ENCODE data around the gene HAND1. TPM values are rescaled to one million over a fixed set of nuclear protein-coding genes. Genes with fewer than 3 reads are reported as not detected.

The HAND1 gene
- total RNA-seq, 4 donors from 2014 or later = not detected

GRCh38 chr5:154480847-154481246 lies 2.8 kb upstream of the HAND1 start:
- Histone ChIP-seq H3K27ac (no peak overlapping the region), H3K4me1 (peaks cover 0 to 59% (median 37%) of the 10 kb centered on the region in 3 donors)
- TF ChIP-seq POLR2AphosphoS5 (IDR thresholded peaks at IDR 0.05) (no peak), CTCF (IDR thresholded peaks at IDR 0.05) (no peak), POLR2A (IDR thresholded peaks at IDR 0.05) (no peak), EP300 (IDR thresholded peaks at IDR 0.05) (no peak)

GRCh38 chr5:154479944-154480750 lies 2.1 kb upstream of the HAND1 start:
- H3K27me3 ChIP-seq = peaks cover 100% of the 10 kb centered on the region
- no peaks in the 10 kb centered on the region for H3K36me3 ChIP-seq
- ATAC-seq = no peak
- no peak overlapping the region for H3K4me3 ChIP-seq
- H3K4me1 ChIP-seq = peaks cover 0 to 66% (median 43%) of the 10 kb centered on the region in 3 donors
- TF ChIP-seq EP300 (IDR thresholded peaks at IDR 0.05) = no peak
- TF ChIP-seq CTCF (IDR thresholded peaks at IDR 0.05) = no peak
- no peak for TF ChIP-seq POLR2AphosphoS5 (IDR thresholded peaks at IDR 0.05)
- no peak for TF ChIP-seq POLR2A (IDR thresholded peaks at IDR 0.05)
- 8 to 9% methylated on average over 9 to 12 of the region's 31 CpGs for WGBS, 2 donors (ENCODE audit: low coverage in 1 of 2)
- no peak overlapping the region for H3K27ac ChIP-seq
- no peaks in the 10 kb centered on the region for H3K9me3 ChIP-seq

More at GRCh38 chr5:154480847-154481246, 2.8 kb upstream of the HAND1 start:
- 0 to 29% methylated on average over 2 of the region's 3 CpGs for WGBS, 2 donors (ENCODE audit: low coverage in 1 of 2)
- H3K36me3 ChIP-seq = no peaks in the 10 kb centered on the region
- H3K9me3 ChIP-seq = no peaks in the 10 kb centered on the region
- H3K27me3 ChIP-seq = peaks cover 100% of the 10 kb centered on the region
- no peak overlapping the region for H3K4me3 ChIP-seq
- ATAC-seq = no peak

GRCh38 chr5:154479160-154479943 lies 1.3 kb upstream of the HAND1 start:
- H3K4me1 ChIP-seq = peaks cover 0 to 70% (median 43%) of the 10 kb centered on the region in 3 donors
- no peak overlapping the region for H3K4me3 ChIP-seq
- H3K27ac ChIP-seq = no peak overlapping the region
- no peaks in the 10 kb centered on the region for H3K9me3 ChIP-seq
- ATAC-seq = no peak
- 0 to 4% methylated on average over 5 of the region's 44 CpGs for WGBS, 2 donors (ENCODE audit: low coverage in 1 of 2)
- no peak for TF ChIP-seq POLR2A (IDR thresholded peaks at IDR 0.05)
- no peak for TF ChIP-seq CTCF (IDR thresholded peaks at IDR 0.05)
- TF ChIP-seq EP300 (IDR thresholded peaks at IDR 0.05) = no peak
- TF ChIP-seq POLR2AphosphoS5 (IDR thresholded peaks at IDR 0.05) = no peak
- no peaks in the 10 kb centered on the region for H3K36me3 ChIP-seq
- H3K27me3 ChIP-seq = peaks cover 100% of the 10 kb centered on the region

GRCh38 chr5:154478752-154479159 lies 729 bp upstream of the HAND1 start:
- TF ChIP-seq EP300 (IDR thresholded peaks at IDR 0.05) = no peak
- no peak for TF ChIP-seq POLR2A (IDR thresholded peaks at IDR 0.05)
- TF ChIP-seq POLR2AphosphoS5 (IDR thresholded peaks at IDR 0.05) = no peak
- TF ChIP-seq CTCF (IDR thresholded peaks at IDR 0.05) = no peak
- H3K4me1 ChIP-seq = peaks cover 0 to 70% (median 43%) of the 10 kb centered on the region in 3 donors
- H3K36me3 ChIP-seq = no peaks in the 10 kb centered on the region
- H3K9me3 ChIP-seq = no peaks in the 10 kb centered on the region
- ATAC-seq = no peak
- peak overlapping the region in 1 of 2 donors; percentile 38 for H3K4me3 ChIP-seq
- 11 to 20% methylated on average over 3 of the region's 27 CpGs for WGBS, 2 donors (ENCODE audit: low coverage in 1 of 2)
- peaks cover 100% of the 10 kb centered on the region for H3K27me3 ChIP-seq
- H3K27ac ChIP-seq = no peak overlapping the region

All from gastroesophageal sphincter (tissue), 4 donors.